ENCODE measurements around the gene CELF1. TPM values are rescaled to one million over a fixed set of nuclear protein-coding genes. Genes with fewer than 3 reads are reported as not detected.
"Not testable (repeated sequence)": the region's sequence is repeated elsewhere in the genome, so short reads cannot be mapped to it uniquely, and the experiment has no call there.

The CELF1 gene
- total RNA-seq, 1 donor from 2014 or later = 63.7 TPM

DNA sequence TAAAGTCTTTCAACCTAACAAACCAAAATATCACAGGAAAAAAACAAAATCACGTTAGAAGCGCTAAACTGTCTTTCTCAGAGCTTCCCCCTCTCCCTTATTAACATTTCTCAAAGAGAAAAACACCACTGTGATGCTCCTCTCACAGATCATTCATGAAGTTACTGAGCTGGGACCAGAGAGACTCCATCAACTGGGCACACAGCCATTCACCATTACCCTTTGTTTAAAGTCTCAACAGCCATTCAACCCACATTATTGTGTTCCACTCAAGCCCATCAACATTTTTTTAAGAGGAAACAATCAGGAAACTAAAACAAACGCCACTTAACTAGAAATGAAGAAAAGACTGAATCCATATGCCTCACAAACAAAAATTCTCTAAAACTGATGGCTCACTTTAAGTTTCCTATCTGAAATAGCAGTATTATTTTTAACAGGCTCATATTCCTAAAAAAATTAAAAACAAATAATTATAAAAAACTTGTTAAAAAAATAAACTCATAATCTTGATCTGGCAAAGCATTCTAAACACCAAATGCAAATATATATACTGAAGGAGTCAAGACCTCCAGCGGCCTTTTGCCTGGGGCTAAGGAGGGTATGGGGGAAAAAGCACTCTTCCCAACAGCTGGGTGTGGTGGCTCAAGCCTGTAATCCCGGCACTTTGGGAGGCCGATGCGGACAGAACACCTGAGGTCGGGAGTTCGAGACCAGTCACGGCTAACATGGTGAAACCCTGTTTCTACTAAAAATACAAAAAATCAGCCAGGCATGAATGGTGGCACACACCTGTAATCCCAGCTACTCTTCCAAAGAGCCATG is 14.0 kb downstream of the CELF1 start:
- no peak for ATAC-seq

DNA sequence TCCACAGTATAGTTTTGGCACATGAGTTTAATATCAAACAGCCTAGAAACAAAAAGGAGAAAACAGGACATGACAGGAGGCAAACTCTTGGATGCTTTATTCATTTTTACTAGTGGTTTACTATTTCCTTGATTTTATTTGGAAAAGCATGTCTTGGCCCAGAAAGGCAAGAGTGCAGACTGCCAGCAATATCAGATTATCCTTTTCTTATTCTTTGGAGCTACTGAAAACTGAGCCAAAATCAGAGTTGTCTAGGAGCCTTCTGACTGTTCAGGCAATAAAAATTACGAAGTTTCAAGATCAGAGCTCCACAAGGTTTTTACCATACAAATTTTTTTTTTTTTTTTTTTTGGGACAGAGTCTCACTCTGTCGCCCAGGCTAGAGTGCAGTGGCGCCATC is 16.0 kb downstream of the CELF1 start:
- no peak for ATAC-seq

DNA sequence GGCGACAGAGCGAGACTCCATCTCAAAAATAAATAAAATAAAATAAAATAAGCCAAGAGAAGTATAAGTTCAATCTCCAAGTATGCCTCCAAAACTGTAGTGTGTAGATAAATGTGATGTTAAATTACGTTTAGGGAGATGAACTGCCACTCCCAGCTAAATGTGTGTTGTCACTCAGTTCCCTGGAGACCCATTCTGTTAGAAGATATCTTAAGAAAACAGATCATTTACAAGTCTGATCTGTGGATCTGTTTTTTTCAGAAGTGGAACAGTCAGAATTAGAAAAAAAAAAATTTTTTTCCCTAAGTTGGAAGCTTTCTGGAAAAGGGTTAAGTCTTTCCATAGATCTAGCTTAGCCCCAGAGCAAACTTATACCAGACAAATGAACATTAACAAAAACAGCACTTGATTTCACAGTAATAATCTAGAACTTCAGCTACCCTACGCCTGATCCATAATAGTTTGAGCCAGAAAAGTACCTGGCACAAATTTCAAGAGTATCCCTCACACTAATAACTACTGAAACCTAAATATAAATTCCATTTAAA is 18.2 kb downstream of the CELF1 start:
- no peak for ATAC-seq

DNA sequence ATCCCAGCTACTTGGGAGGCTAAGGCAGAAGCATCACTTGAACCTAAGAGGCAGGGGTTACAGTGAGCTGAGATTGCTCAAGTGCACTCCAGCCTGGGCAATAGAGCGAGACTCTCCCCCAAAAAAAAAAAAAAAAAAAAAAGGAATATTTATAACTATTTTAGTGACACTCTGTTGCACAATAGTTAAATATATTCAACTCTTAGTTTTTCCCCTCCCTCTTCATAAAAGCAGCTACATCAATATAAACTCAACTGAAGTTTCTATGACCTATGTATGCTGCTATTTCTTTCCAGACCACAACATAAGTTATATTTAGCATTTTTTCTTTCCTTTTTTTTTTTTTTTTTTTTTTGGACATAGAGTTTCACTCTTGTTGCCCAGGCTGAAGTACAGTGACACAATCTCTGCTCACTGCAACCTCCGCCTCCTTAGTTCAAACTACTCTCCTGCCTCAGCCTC is 19.2 kb downstream of the CELF1 start:
- no peak for ATAC-seq

DNA sequence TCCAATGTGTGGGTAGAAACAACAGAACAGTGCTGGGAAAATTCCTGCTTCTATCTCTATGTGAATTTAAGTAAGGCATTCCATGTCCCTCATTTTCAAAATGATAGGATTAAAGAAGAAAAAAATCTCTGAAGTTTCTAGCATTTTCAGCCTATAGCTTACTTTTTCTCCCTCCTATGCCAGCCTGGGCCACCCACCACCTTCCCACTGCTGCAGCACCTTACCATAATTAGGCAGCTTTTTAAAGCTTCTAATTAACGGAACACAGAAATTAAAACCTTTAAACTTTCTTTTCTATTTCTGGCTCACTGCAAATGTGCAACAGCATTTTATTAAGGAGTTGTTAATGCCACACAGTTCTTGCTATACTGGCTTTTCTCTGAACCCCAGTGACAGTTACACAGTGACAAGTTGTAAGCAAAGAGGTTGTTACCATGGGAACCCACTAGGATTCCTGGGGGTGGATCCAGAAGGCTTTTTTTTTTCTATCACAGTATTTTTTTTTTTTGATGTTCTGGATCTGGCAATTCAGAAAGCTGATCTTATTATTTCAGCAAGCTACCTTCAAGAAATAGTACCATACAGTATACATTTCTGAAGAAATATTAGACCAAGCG is 20.2 kb downstream of the CELF1 start:
- ATAC-seq = no peak

DNA sequence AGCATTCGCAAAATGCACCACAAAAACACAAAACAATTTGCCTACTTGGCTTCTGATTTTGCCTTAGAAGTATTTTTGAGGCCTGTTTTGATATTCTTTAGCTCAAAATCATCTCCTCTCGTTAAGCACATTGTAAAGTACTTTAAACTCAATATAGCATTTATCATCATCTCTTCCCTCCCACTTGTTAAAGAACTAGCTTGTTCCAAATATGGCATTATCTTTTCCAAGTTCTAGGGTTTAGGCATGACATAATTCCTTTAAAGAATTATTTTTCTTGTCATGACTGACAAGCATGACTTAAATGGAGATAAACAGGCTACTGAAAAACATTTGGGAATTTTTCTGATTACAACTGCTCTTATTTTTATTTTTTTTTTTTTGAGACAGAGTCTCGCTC is 21.3 kb downstream of the CELF1 start:
- no peak for ATAC-seq

DNA sequence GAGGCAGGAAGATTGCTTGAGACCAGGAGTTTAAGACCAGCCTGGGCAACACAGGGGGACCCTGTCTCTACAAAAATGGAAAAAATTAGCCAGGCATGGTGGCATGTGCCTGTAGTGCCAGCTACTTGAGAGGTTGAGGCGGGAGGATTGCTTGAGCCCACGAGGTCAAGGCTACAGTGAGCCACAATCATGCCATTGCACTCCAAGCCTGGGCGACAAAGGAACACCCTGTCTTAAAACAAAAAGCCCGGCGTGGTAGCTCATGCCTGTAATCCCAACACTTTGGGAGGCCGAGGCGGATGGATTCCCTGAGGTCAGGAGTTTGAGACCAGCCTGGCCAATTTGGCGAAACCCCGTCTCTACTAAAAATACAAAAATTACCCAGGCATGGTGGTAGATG is 22.2 kb downstream of the CELF1 start:
- not testable (repeated sequence) for ATAC-seq

DNA sequence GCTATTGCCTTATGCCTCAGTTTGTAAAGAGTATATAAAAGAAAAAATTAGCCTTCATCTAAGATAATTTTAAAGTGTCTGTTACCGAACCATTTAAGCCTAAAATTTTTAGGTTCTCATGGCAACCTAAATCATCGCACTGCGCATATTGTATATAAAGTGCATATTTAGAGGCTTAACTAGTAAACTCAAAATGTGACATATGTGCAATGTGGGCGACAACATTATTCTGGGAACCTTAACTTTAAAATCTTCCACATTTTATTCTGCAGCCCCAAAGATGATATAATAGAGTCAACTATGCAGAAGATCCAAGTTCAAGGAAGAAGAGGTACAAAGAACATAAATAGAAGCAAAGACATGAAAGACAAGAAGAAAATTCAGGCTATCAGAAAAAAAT is 23.0 kb downstream of the CELF1 start:
- no peak for ATAC-seq

DNA sequence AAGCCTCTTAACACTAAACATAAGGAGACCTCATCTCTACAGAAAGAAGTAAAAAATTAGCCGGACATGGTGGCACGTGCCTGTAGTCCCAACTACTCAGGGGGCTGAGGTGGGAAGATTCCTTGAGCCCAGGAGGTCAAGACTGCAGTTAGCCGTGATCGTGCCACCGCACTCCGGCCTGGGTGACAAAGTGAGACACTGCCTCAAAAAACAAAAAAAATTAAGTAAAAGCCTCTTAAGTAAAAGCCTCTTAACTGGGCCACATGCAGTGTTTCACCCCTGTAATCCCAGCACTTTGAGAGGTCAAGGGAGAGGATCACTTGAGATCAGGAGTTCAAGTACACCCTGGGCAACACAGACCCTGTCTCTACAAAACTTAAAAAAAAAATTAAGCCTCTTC is 25.7 kb downstream of the CELF1 start:
- no peak for ATAC-seq

DNA sequence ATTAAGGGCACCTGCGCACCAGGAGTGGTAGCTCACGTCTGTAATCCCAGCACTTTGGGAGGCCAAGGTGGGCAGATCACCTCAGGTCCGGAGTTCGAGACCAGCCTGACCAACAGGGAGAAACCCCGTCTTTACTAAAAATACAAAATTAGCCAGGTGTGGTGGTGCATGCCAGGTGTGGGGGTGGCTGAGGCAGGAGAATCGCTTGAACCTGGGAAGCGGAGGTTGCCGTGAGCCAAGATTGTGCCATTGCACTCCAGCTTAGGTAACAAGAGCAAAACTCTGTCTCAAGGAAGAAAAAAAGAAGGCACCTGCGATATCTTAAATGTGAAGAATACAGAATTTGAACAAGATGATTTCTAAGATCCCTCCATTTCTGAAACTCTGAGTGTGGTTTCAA is 26.9 kb downstream of the CELF1 start:
- ATAC-seq = not testable (repeated sequence)

DNA sequence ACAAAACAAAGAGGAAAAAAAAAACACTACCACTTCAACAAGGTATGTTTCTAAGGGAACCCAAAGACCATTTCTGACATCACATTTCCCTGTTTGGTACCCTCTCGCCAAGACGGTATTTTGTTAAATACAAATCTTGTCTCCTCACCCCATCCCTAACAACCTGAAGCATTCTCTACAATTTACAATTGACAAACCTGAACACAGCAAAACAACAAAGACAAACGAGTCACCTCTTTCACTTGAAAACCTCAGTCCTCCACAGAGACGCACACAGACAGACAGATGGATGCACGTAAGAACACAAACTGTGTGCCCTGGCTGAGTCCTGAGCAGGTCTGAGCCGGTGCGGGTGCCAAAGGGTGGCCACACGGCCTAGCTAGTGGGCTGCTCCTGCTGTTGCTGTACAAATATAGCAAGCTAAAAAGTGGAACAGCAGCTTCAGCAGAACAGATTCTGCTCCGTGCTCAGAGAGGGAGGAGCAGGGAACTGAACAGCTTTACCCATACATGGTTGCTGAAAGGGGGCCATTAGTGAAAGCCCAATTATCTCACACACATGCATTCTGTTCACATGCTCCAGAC is 28.5 kb downstream of the CELF1 start:
- ATAC-seq = peak; percentile 61

DNA sequence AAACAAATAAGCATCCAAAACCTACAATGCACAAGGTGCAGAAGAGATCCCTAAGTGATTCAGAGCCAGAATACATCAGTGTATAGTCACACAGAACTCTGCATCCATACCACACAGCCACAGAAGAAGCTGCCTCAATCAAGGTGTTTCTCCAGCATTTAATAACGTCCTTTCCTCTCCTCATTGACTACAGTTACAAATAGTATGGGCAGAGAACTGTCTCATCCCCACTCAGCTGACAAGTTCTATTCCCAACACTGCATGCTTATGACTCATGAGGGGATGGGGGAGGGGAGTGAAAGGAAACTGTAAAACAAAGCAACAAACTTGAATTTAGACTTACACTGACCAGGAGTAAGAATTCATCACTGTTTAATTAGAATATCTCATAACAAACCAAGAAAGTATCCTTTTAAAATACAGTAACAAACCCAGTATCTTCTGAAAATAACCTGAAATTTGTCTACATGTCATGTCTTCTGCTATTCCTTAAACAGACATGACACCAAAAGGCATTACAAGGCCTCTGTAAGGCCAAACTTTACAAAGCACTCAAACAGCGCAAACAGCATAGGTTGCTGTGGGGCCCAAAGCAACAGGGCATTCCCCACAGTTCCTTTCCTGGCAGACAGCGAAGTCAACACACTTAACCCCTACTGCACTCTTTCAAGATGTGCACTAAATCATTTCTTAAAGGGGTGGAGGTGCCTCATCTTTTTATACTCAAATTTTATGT is 29.3 kb downstream of the CELF1 start:
- peak; percentile 75 for ATAC-seq

DNA sequence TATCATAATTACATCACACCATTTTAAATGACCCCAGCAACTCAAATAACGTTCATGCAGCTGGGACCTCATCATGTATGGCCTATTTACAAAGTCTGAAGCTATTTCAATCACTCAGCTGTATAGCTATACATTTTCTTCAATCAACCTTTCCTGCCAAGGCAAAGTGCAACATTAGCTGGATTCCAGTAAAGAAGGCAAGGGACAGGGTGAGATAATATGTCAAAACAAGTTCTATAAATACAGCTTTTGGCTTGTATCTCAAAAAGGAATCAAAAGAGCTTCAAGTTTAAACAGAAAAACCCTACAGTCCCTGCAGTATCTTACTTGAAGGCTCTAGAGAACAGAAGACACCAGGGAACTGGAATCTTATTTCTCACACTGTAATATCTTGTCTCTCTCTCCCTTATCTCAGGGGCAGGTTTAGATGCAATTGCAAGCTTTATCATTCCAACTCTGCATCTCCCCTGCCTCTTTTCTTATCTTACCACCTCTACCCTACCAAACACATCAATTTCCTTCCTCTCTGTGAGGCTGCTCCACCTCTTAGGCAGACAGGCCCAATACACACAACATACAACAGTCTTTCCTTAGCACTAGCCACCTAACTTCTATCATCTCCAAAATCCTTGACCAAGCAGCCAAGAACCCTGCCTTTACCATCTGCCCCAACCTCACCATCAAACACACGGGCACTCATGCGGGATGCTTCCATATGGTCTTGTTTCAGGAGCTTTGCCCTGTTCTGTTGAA is 34.5 kb downstream of the CELF1 start:
- ATAC-seq = no peak

DNA sequence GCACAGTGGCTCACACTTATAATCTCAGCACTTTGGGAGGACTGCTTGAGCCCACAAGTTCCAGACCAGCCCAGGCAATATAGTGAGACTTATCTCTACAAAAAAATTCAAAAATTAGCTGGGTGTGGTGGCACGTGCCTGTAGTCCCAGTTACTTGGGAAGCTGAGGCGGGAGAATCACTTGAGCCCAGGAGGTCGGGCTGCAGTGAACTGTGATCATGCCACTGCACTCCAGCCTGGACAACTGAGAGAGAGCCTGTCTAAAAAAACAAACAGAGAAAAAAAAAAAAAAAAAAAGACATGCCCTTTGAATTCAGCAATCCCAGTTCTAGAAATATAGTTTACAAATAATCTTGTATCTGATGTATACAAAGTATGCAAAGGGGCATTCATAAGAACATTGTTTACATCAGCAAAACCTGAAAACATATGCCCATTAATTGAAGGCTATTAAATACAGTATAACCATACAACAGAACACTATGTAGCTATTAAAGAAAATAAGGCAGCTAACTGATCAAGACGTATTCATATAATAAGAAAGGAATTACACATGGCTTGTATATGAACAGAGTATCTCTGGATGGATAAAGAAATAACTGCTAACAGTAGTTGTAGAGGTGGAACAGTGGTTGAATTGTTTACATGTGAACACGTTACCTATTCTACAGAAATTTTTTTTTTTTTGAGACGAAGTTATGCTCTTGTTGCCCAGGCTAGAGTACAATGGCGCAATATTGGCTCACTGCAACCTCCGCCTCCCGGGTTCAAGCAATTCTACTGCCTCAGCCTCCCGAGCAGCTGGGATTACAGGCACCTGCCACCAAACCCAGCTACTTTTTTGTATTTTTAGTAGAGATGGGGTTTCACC is 35.7 kb downstream of the CELF1 start:
- ATAC-seq = no peak

DNA sequence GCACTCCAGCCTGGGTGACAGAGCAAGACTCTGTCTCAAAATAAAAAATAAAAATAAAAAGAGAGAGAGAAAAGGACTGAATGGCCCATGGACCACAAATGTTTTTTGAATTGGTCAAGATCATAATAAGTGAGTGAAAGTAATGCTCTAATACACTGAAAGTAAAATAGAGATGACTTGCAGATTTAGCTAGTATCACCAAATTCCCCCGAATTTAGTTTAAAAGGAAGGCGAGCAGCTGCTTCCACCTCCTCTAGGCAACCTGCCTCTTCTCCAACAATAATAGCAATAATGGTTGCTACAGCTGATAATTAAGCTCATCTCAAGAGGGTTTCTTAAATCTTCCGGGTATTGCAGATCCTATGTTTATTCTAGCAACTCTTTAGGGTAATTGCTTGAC is 36.8 kb downstream of the CELF1 start:
- no peak for ATAC-seq

DNA sequence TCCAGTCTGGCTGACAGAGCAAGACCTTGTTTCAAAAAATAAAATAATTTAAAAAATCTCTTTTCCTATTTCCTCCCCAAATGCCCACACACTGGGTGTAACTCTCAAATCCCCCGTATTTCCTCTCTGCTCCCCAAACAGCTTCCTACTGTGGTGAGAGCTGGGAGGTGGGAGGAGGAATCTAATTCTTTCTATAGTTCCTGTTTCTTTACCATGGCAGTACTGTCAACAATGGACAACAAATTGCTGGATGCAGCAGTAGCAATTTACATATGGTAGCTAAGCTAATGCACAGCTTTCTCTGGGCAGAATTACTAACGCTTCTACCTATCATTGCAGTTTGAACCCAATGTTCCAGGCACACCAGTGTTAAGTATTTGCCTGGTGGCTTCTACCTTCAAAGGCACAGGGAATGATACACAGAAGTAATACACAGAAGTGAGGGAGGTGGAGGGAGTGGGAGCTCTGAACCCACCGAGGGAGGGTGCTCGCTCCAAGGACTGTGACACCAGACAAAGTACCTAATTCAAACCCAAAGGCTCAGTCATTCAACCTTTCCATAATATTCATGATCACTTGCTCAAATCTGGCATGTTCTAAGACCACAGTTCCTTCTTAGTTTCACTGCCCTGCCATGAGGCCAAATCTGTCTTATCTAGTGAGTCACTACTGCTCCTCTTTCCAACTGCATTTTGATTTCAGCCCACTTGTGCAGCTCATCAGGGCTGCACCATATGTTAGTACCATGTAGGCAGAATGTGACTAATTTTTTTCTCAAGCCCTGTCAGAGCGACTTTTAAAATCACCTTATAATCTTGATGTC is 37.9 kb downstream of the CELF1 start:
- peak; percentile 22 for ATAC-seq

DNA sequence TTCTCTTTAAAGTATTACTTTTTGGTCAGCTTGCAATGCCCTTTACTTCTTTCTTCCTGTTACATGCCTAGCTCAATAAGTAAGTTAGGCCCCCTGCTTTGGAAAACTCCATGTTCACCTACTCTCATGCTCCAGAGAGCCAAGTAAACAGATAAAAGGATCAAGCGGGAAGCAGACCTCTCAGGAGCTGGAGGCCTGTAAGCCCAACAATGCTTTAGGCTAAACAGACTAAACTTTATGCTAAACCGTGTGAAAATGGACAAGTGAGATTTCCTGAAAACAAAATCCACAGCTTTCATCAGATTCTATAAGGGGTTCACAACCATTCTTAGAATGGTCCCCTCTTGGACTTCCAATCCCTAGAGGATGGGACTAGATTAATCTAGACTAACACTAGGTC is 40.2 kb downstream of the CELF1 start:
- ATAC-seq = no peak

DNA sequence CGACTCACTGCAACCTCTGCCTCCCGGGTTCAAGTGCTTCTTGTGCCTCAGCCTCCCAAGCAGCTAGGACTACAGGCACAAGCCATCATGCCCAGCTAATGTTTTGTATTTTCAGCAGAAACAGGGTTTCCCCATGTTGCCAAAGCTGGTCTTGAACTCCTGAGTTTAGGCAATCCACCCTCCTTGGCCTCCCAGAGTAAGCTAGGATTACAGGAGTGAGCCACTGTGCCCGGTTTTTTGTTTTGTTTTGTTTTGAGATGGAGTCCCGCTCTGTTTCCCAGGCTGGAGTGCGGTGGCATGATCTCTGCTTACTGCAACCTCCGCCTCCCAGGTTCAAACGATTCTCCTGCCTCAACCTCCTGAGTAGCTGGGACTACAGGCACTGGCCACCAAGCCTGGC is 41.0 kb downstream of the CELF1 start:
- ATAC-seq = no peak

DNA sequence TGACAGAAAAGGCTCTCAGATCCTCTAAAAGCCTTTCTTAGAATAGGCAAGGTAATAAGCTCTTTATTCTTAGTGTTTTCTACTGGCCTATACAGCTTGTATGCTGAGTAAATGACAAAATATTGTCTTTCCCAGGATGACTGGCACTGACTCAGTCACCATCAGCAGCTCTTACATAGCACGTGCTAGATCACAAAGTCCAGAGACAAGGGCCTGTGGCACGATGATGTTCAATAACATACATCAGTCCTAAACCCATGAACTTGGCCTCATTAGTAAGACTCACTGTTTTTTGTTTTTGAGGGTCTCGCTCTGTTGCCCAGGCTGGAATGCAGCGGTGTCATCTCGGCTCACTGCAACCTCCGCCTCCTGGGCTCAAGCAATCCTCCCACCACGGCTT is 42.7 kb downstream of the CELF1 start:
- ATAC-seq = peak; percentile 31

DNA sequence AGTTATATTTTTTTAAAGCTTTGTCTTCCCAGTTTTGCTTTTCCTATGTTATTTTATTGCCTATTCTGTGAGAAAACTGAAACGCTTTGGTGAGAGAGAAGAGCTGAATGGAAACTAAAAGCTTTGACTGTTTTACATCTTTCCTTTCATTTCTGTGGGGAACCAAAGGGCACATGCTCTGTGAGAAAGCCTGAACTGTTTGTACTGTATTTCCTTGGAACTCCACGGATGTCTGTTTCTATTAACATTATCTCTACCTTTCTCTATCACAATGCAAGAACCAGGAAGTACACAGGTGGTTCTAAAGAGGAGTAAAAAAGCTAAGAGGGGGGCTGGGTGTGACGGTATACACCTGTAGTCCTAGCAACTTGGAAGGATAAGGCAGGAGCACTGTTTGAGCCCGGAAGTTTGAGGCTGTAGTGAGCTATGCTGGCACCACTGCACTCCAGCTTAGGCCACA is 43.8 kb downstream of the CELF1 start:
- no peak for ATAC-seq

Data from esophagus mucosa (tissue), 1 donor.